GM12878 (cell line): Measurements from ENCODE around the gene CDON. TPM values are rescaled to one million over a fixed set of nuclear protein-coding genes. Genes with fewer than 3 reads are reported as not detected.

Experiments used
- HSF1 ChIP-seq: fragments of 150-350 bp; IDR thresholded peaks from 2 replicates; pipeline ENCODE4 v1.6.1; 2014; ENCODE audit warnings: mild to moderate bottlenecking, low read depth, low read length
- IRF4 ChIP-seq: IDR thresholded peaks from 2 replicates; pipeline ENCODE4 v1.6.1; 2011; ENCODE audit warnings: low read depth, low read length
- WRNIP1 ChIP-seq: IDR thresholded peaks from 2 replicates; pipeline ENCODE4 v1.6.1; 2011; ENCODE audit warnings: low read depth, low read length, improper control_type of control experiment, borderline replicate concordance
- ZNF592 ChIP-seq: fragments of 450-650 bp; IDR thresholded peaks from 2 replicates; pipeline ENCODE4 v1.6.1; 2017; ENCODE audit warnings: mild to moderate bottlenecking, moderate library complexity
- polyA plus RNA-seq, 11 experiments: library from polyadenylated mRNA; depleted of rRNA in 4 of 11; unstranded in 6 of 11; stranded (reverse) in 5 of 11; fragments of >200 nt; fragmentation: Nextera tagmentation in 4 of 11; fragmentation: Illumina TruSeq in 1 of 11; extraction: Ambion mirVana in 4 of 11; extraction: Trizol in 1 of 11; gene quantifications; 1 replicate in 1 of 11; 2 replicates in 10 of 11; pipeline versions ENCODE4 v1.2.1 to v1.2.3, GENCODE V29; 2011 to 2016; ENCODE audit warnings: inconsistent platforms in 2 of 11, missing spikeins in 2 of 11, low read depth in 1 of 11
- total RNA-seq, 4 experiments: library from RNA; depleted of rRNA in 3 of 4; stranded (reverse); fragments of >200 nt in 3 of 4; fragmentation: Illumina TruSeq in 1 of 4; extraction: Trizol in 1 of 4; gene quantifications; 2 replicates each; pipeline versions ENCODE4 v1.2.1 to v1.2.3, GENCODE V29; 2013 to 2021

CDON gene
- total and polyA plus RNA-seq, 10 of the 15 experiments (the other 5 are each of a cell fraction or from before 2014, with no cell fraction given), result 0.07 to 4.2 (median 0.36) TPM

GRCh38 chr11:126046570-126047195 lies 16.0 kb downstream of the CDON start (continued):
- TF ChIP-seq IRF4 (no peak), ZNF592 (no peak), HSF1 (no peak), WRNIP1 (no peak)
